K562 (cell line): ENCODE data around the gene OGFR. TPM values are rescaled to one million over a fixed set of nuclear protein-coding genes. Genes with fewer than 3 reads are reported as not detected.

Source experiments
- E2F6 ChIP-seq, 2 experiments: IDR thresholded peaks; 2 replicates each; pipeline ENCODE4 v1.6.1; 2011; ENCODE audit warnings: borderline replicate concordance in 1 of 2, control low read depth in 1 of 2, low read depth in 1 of 2, low read length in 1 of 2, mild to moderate bottlenecking in 1 of 2, mixed read lengths in 1 of 2, moderate library complexity in 1 of 2; ENCODE audit not compliant: insufficient read depth in 1 of 2, insufficient read length in 1 of 2, poor library complexity in 1 of 2, severe bottlenecking in 1 of 2; ENCODE audit errors: extremely low read depth in 1 of 2
- HDAC2 ChIP-seq: fragments of 450-650 bp; IDR thresholded peaks from 2 replicates; pipeline ENCODE4 v1.6.1; 2016; ENCODE audit warnings: mild to moderate bottlenecking
- HNRNPK ChIP-seq: fragments of 200-400 bp; formaldehyde crosslinking; IDR thresholded peaks from one replicate; pipeline ENCODE4 v1.6.1; 2018; ENCODE audit warnings: mild to moderate bottlenecking, low read depth, low read length; ENCODE audit not compliant: poor library complexity, severe bottlenecking
- JUN ChIP-seq, 2 experiments: sonication (generic) in 1 of 2; formaldehyde crosslinking in 1 of 2; IDR thresholded peaks; 2 replicates each; pipeline versions ENCODE4 v1.6.1 to v1.8.0; 2012 to 2022; ENCODE audit warnings: borderline replicate concordance in 2 of 2, mild to moderate bottlenecking in 2 of 2, improper control_type of control experiment in 1 of 2, low read depth in 1 of 2, low read length in 1 of 2, missing genetic modification reagents in 1 of 2
- L3MBTL2 ChIP-seq: fragments of 450-650 bp; IDR thresholded peaks from 2 replicates; pipeline ENCODE4 v1.6.1; 2016; ENCODE audit warnings: mild to moderate bottlenecking, moderate library complexity
- LEF1 ChIP-seq: fragments of 450-650 bp; IDR thresholded peaks from 2 replicates; pipeline ENCODE4 v1.6.1; 2016; ENCODE audit warnings: mild to moderate bottlenecking
- MTA1 ChIP-seq: fragments of 450-650 bp; IDR thresholded peaks from 2 replicates; pipeline ENCODE4 v1.6.1; 2017; ENCODE audit warnings: borderline replicate concordance
- NBN ChIP-seq: fragments of 450-650 bp; IDR thresholded peaks from 2 replicates; pipeline ENCODE4 v1.6.1; 2016; ENCODE audit warnings: low read depth, mild to moderate bottlenecking
- RCOR1 ChIP-seq, 2 experiments: IDR thresholded peaks; 2 replicates each; pipeline ENCODE4 v1.6.1; 2012; ENCODE audit warnings: low read depth in 2 of 2, low read length in 2 of 2, borderline replicate concordance in 1 of 2, improper control_type of control experiment in 1 of 2
- SIN3A ChIP-seq, 2 experiments: fragments of 150-350 bp in 1 of 2; IDR thresholded peaks; 2 replicates each; pipeline ENCODE4 v1.6.1; 2011 to 2016; ENCODE audit warnings: borderline replicate concordance in 2 of 2, low read depth in 2 of 2, low read length in 2 of 2, mild to moderate bottlenecking in 2 of 2, moderate library complexity in 2 of 2; ENCODE audit not compliant: control insufficient read depth in 1 of 2
- TCF3 ChIP-seq: sonication (generic); formaldehyde crosslinking; IDR thresholded peaks from 2 replicates; pipeline ENCODE4 v1.4.0; 2020; ENCODE audit warnings: mild to moderate bottlenecking, missing genetic modification reagents
- ZNF766 ChIP-seq: fragments of 200-800 bp; sonication (Bioruptor generic); conservative IDR thresholded peaks from 2 replicates; pipeline ENCODE4 v1.6.1; 2016; ENCODE audit warnings: missing genetic modification characterization, missing compliant biosample characterization
- ZNF79 ChIP-seq: fragments of 250-450 bp; sonication (Bioruptor Pico); IDR thresholded peaks from 2 replicates; pipeline ENCODE4 v1.4.0; 2020; ENCODE audit warnings: low read depth, mild to moderate bottlenecking, moderate library complexity
- polyA plus RNA-seq, 8 experiments: library from polyadenylated mRNA; depleted of rRNA in 4 of 8; stranded (reverse) in 5 of 8; unstranded in 3 of 8; fragments of >200 nt; fragmentation: Nextera tagmentation in 2 of 8; fragmentation: Illumina TruSeq in 1 of 8; extraction: Ambion mirVana in 2 of 8; extraction: Trizol in 1 of 8; gene quantifications; 2 replicates each; pipeline versions ENCODE4 v1.2.1 to v1.2.3, GENCODE V29; 2011 to 2014; ENCODE audit warnings: inconsistent platforms in 1 of 8, missing spikeins in 1 of 8
- total RNA-seq, 7 experiments: library from RNA; depleted of rRNA in 6 of 7; stranded (reverse); fragments of >200 nt in 6 of 7; fragmentation: Illumina TruSeq in 2 of 7; extraction: Trizol in 2 of 7; gene quantifications; 2 replicates each; pipeline versions ENCODE4 v1.2.1 to v1.2.3, GENCODE V29; 2011 to 2021; ENCODE audit warnings: low replicate concordance in 1 of 7
- TF ChIP-seq, protein P1 (sequence below): sonication (generic); formaldehyde crosslinking; IDR thresholded peaks from 2 replicates; pipeline ENCODE4 v1.8.0; 2022; ENCODE audit warnings: missing genetic modification reagents, mild to moderate bottlenecking, moderate library complexity, borderline replicate concordance
- TF ChIP-seq, protein P2 (sequence below), 2 experiments: fragments of 450-650 bp; conservative IDR thresholded peaks; 2 replicates each; pipeline ENCODE4 v1.6.1; 2017; ENCODE audit warnings: mild to moderate bottlenecking in 2 of 2, moderate library complexity in 2 of 2
- TF ChIP-seq, protein P3 (sequence below): fragments of 450-650 bp; IDR thresholded peaks from 2 replicates; pipeline ENCODE4 v1.6.1; 2018; ENCODE audit not compliant: partially characterized antibody

The OGFR gene
- total and polyA plus RNA-seq, 9 of the 15 experiments (the other 6 are each of a cell fraction or from before 2014, with no cell fraction given): 0.39 to 56.3 (median 17.5) TPM

DNA sequence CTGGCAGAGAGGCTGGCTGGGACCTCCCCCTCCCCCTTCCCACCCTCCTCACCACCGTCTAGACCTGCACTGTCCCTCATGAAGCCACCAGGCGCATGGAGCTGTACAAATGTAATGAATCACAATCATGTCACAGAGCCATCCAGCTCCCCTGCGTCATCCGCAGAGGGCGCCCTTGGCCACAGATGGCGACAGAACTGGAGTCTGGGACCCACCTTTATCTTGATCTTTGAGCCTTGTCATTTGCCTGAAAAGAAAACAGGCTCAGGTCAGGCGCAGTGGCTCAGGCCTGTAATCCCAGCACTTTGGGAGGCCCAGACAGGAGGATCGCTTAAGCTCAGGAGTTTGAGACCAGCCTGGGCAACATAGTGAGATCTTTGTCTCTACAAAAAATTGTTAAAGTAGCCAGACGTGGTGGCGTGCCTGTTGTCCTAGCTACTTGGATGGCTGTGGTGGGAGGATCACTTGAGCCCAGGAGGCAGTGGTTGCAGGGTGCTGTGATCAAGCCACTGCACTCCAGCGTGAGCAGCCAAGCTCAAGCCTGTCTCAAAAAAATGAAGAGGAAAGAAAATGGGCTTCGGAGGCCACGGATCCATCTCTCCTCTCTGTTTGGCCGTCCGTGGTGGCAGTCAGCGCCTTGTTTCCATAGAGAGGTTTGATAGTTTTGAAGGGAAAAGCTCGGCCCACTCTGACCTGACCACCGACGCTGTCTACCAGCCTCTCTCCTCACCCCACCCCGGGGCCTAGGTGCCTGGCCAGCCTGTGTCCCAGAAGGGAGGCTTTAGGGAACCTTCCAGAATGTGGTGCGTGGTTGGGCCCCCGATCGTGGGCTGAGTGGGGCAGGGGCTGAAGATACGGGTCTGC lies 18.4 kb downstream of the OGFR start (continued):
- peak in 1 of 2 experiments; percentile 17 for TF ChIP-seq E2F6 (IDR thresholded peaks at IDR 0.05; ENCODE audit: borderline replicate concordance in 1 of 2, extremely low read depth in 1 of 2, insufficient read depth in 1 of 2, insufficient read length in 1 of 2, low read depth in 1 of 2, low read length in 1 of 2, poor library complexity in 1 of 2, severe bottlenecking in 1 of 2)
- TF ChIP-seq, protein P1, sequence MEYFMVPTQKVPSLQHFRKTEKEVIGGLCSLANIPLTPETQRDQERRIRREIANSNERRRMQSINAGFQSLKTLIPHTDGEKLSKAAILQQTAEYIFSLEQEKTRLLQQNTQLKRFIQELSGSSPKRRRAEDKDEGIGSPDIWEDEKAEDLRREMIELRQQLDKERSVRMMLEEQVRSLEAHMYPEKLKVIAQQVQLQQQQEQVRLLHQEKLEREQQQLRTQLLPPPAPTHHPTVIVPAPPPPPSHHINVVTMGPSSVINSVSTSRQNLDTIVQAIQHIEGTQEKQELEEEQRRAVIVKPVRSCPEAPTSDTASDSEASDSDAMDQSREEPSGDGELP (CRISPR knock-in tag): peak; percentile 90
- TF ChIP-seq RCOR1 (IDR thresholded peaks at IDR 0.05; ENCODE audit: borderline replicate concordance in 1 of 2, low read depth in 2 of 2, low read length in 2 of 2): peak in 1 of 2 experiments; percentile 83; a peak in 2 of 4 replicates
- TF ChIP-seq NBN: peak; percentile 58; the same call in 1 of the 2 replicates
- peak; percentile 51; the same call in 1 of the 2 replicates for TF ChIP-seq HDAC2
- peak; percentile 63 for TF ChIP-seq ZNF766
- TF ChIP-seq, protein P2, sequence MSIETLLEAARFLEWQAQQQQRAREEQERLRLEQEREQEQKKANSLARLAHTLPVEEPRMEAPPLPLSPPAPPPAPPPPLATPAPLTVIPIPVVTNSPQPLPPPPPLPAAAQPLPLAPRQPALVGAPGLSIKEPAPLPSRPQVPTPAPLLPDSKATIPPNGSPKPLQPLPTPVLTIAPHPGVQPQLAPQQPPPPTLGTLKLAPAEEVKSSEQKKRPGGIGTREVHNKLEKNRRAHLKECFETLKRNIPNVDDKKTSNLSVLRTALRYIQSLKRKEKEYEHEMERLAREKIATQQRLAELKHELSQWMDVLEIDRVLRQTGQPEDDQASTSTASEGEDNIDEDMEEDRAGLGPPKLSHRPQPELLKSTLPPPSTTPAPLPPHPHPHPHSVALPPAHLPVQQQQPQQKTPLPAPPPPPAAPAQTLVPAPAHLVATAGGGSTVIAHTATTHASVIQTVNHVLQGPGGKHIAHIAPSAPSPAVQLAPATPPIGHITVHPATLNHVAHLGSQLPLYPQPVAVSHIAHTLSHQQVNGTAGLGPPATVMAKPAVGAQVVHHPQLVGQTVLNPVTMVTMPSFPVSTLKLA (conservative IDR thresholded peaks at IDR 0.05): peak in 1 of 2 experiments; percentile 56; a peak in 1 of 4 replicates
- TF ChIP-seq HNRNPK: no peak
- TF ChIP-seq, protein P3, sequence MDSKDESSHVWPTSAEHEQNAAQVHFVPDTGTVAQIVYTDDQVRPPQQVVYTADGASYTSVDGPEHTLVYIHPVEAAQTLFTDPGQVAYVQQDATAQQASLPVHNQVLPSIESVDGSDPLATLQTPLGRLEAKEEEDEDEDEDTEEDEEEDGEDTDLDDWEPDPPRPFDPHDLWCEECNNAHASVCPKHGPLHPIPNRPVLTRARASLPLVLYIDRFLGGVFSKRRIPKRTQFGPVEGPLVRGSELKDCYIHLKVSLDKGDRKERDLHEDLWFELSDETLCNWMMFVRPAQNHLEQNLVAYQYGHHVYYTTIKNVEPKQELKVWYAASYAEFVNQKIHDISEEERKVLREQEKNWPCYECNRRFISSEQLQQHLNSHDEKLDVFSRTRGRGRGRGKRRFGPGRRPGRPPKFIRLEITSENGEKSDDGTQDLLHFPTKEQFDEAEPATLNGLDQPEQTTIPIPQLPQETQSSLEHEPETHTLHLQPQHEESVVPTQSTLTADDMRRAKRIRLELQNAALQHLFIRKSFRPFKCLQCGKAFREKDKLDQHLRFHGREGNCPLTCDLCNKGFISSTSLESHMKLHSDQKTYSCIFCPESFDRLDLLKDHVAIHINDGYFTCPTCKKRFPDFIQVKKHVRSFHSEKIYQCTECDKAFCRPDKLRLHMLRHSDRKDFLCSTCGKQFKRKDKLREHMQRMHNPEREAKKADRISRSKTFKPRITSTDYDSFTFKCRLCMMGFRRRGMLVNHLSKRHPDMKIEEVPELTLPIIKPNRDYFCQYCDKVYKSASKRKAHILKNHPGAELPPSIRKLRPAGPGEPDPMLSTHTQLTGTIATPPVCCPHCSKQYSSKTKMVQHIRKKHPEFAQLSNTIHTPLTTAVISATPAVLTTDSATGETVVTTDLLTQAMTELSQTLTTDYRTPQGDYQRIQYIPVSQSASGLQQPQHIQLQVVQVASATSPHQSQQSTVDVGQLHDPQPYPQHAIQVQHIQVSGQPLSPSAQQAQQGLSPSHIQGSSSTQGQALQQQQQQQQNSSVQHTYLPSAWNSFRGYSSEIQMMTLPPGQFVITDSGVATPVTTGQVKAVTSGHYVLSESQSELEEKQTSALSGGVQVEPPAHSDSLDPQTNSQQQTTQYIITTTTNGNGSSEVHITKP: no peak
- TF ChIP-seq MTA1: peak; percentile 61; the same call in 1 of the 2 replicates
- peak; percentile 63; the same call in 1 of the 2 replicates for TF ChIP-seq LEF1
- 0 out of 4 replicates have a peak, but pooled peaks of 1 of the 2 experiments have one; percentile 28 for TF ChIP-seq SIN3A (IDR thresholded peaks at IDR 0.05; ENCODE audit: borderline replicate concordance in 2 of 2, control insufficient read depth in 1 of 2, low read depth in 2 of 2, low read length in 2 of 2)
- TF ChIP-seq JUN (IDR thresholded peaks at IDR 0.05; ENCODE audit: borderline replicate concordance, low read depth, low read length): peak; percentile 69; the same call in 1 of the 2 replicates
- TF ChIP-seq JUN (CRISPR knock-in tag; IDR thresholded peaks at IDR 0.05; ENCODE audit: borderline replicate concordance): no peak
- TF ChIP-seq ZNF79 (CRISPR knock-in tag): no peak
- peak; percentile 37; the same call in 1 of the 2 replicates for TF ChIP-seq TCF3 (CRISPR knock-in tag)
- TF ChIP-seq L3MBTL2: peak; percentile 66; the same call in 1 of the 2 replicates
